Epithelial cell of esophagus (primary cell): ENCODE results near the gene SLC6A13.
"Not testable (repeated sequence)": the region's sequence is repeated elsewhere in the genome, so short reads cannot be mapped to it uniquely, and the experiment has no call there.

Experiments used
- DNase-seq: peaks from one replicate; pipeline ENCODE4 v3.0.0; 2010; ENCODE audit warnings: low read depth
- H3K4me3 ChIP-seq: 2 replicates; pipeline ENCODE4 v1.5.1; 2011; ENCODE audit warnings: mild to moderate bottlenecking, low read length, control low read depth
- CTCF ChIP-seq: IDR thresholded peaks from 2 replicates; pipeline ENCODE4 v1.5.1; 2011; ENCODE audit warnings: low read depth, mild to moderate bottlenecking, low read length, control low read depth, inconsistent platforms; ENCODE audit not compliant: insufficient read depth; ENCODE audit errors: missing control alignments

Gene SLC6A13

GRCh38 chr12:220946-221550, 41.6 kb downstream of the SLC6A13 start:
- TF ChIP-seq CTCF: no peak
- no peak overlapping the region for H3K4me3 ChIP-seq
- no peak for DNase-seq

- H3K4me3 ChIP-seq: no peak overlapping the region
- TF ChIP-seq CTCF: no peak
- DNase-seq: no peak
Measured at GRCh38 chr12:220491-220890, 42.1 kb downstream of the SLC6A13 start.

- no peak overlapping the region for H3K4me3 ChIP-seq
- peak; percentile 47 for TF ChIP-seq CTCF
- peak; percentile 11 for DNase-seq
Measured at GRCh38 chr12:219891-220352, 42.7 kb downstream of the SLC6A13 start.

GRCh38 chr12:218728-219590, 43.7 kb downstream of the SLC6A13 start:
- TF ChIP-seq CTCF: no peak
- no peak for DNase-seq
- no peak overlapping the region for H3K4me3 ChIP-seq

- DNase-seq: no peak
- no peak for TF ChIP-seq CTCF
- no peak overlapping the region for H3K4me3 ChIP-seq
Measured at GRCh38 chr12:218221-218620, 44.4 kb downstream of the SLC6A13 start.

GRCh38 chr12:217029-217428, 45.6 kb downstream of the SLC6A13 start:
- DNase-seq, H3K4me3 ChIP-seq: not testable (repeated sequence)

- no peak overlapping the region for H3K4me3 ChIP-seq
- DNase-seq: no peak
- TF ChIP-seq CTCF: no peak
Measured at GRCh38 chr12:215116-215515, 47.5 kb downstream of the SLC6A13 start.
